ENCODE results near the gene ZNF652.
"Not testable (repeated sequence)": the region's sequence is repeated elsewhere in the genome, so short reads cannot be mapped to it uniquely, and the experiment has no call there.

The ZNF652 gene

GRCh38 chr17:49373115-49373514, 11.1 kb upstream of the ZNF652 start:
- H3K27me3 ChIP-seq (ENCODE audit: control insufficient read depth in 1 of 2, insufficient read depth in 2 of 2, low read length in 2 of 2) = no peaks in the 10 kb centered on the region
- no peaks in the 10 kb centered on the region for H3K36me3 ChIP-seq (ENCODE audit: control insufficient read depth in 1 of 2, insufficient read depth in 2 of 2, low read length in 2 of 2)
- H3K9me3 ChIP-seq (ENCODE audit: control insufficient read depth in 1 of 2, low read length in 2 of 2) = no peaks in the 10 kb centered on the region
- no peak overlapping the region for H3K27ac ChIP-seq (ENCODE audit: low read depth, low read length)
- no peak overlapping the region for H3K9ac ChIP-seq (ENCODE audit: low read depth in 1 of 2, low read length in 2 of 2)
- H3K4me3 ChIP-seq (ENCODE audit: low read depth in 1 of 2, low read length in 2 of 2) = no peak overlapping the region
- H3K4me1 ChIP-seq (ENCODE audit: control insufficient read depth in 1 of 2, insufficient read depth in 2 of 2, low read length in 2 of 2) = no peaks in the 10 kb centered on the region

- Histone ChIP-seq H3K27ac (ENCODE audit: low read depth, low read length) (no peak overlapping the region), H3K27me3 (ENCODE audit: control insufficient read depth in 1 of 2, insufficient read depth in 2 of 2, low read length in 2 of 2) (no peaks in the 10 kb centered on the region), H3K9me3 (ENCODE audit: control insufficient read depth in 1 of 2, low read length in 2 of 2) (no peaks in the 10 kb centered on the region), H3K4me1 (ENCODE audit: control insufficient read depth in 1 of 2, insufficient read depth in 2 of 2, low read length in 2 of 2) (no peaks in the 10 kb centered on the region), H3K36me3 (ENCODE audit: control insufficient read depth in 1 of 2, insufficient read depth in 2 of 2, low read length in 2 of 2) (no peaks in the 10 kb centered on the region), H3K9ac (ENCODE audit: low read depth in 1 of 2, low read length in 2 of 2) (no peak overlapping the region), H3K4me3 (ENCODE audit: low read depth in 1 of 2, low read length in 2 of 2) (no peak overlapping the region)
Observed at GRCh38 chr17:49372425-49372824, 10.4 kb upstream of the ZNF652 start.

GRCh38 chr17:49370971-49371834, 9.2 kb upstream of the ZNF652 start:
- Histone ChIP-seq H3K9ac (ENCODE audit: low read depth in 1 of 2, low read length in 2 of 2) (no peak overlapping the region), H3K27ac (ENCODE audit: low read depth, low read length) (no peak overlapping the region), H3K4me3 (ENCODE audit: low read depth in 1 of 2, low read length in 2 of 2) (no peak overlapping the region), H3K4me1 (ENCODE audit: control insufficient read depth in 1 of 2, insufficient read depth in 2 of 2, low read length in 2 of 2) (no peaks in the 10 kb centered on the region), H3K9me3 (ENCODE audit: control insufficient read depth in 1 of 2, low read length in 2 of 2) (no peaks in the 10 kb centered on the region), H3K27me3 (ENCODE audit: control insufficient read depth in 1 of 2, insufficient read depth in 2 of 2, low read length in 2 of 2) (no peaks in the 10 kb centered on the region), H3K36me3 (ENCODE audit: control insufficient read depth in 1 of 2, insufficient read depth in 2 of 2, low read length in 2 of 2) (no peaks in the 10 kb centered on the region)

GRCh38 chr17:49369760-49370159, 7.7 kb upstream of the ZNF652 start:
- H3K27ac ChIP-seq (ENCODE audit: low read depth, low read length) = no peak overlapping the region
- no peaks in the 10 kb centered on the region for H3K36me3 ChIP-seq (ENCODE audit: control insufficient read depth in 1 of 2, insufficient read depth in 2 of 2, low read length in 2 of 2)
- H3K9ac ChIP-seq (ENCODE audit: low read depth in 1 of 2, low read length in 2 of 2) = no peak overlapping the region
- H3K4me1 ChIP-seq (ENCODE audit: control insufficient read depth in 1 of 2, insufficient read depth in 2 of 2, low read length in 2 of 2) = no peaks in the 10 kb centered on the region
- no peaks in the 10 kb centered on the region for H3K27me3 ChIP-seq (ENCODE audit: control insufficient read depth in 1 of 2, insufficient read depth in 2 of 2, low read length in 2 of 2)
- H3K9me3 ChIP-seq (ENCODE audit: control insufficient read depth in 1 of 2, low read length in 2 of 2) = no peaks in the 10 kb centered on the region
- no peak overlapping the region for H3K4me3 ChIP-seq (ENCODE audit: low read depth in 1 of 2, low read length in 2 of 2)

- H3K27me3 ChIP-seq (ENCODE audit: control insufficient read depth in 1 of 2, insufficient read depth in 2 of 2, low read length in 2 of 2) = no peaks in the 10 kb centered on the region
- no peak overlapping the region for H3K9ac ChIP-seq (ENCODE audit: low read depth in 1 of 2, low read length in 2 of 2)
- no peaks in the 10 kb centered on the region for H3K9me3 ChIP-seq (ENCODE audit: control insufficient read depth in 1 of 2, low read length in 2 of 2)
- no peaks in the 10 kb centered on the region for H3K4me1 ChIP-seq (ENCODE audit: control insufficient read depth in 1 of 2, insufficient read depth in 2 of 2, low read length in 2 of 2)
- H3K4me3 ChIP-seq (ENCODE audit: low read depth in 1 of 2, low read length in 2 of 2) = no peak overlapping the region
- no peaks in the 10 kb centered on the region for H3K36me3 ChIP-seq (ENCODE audit: control insufficient read depth in 1 of 2, insufficient read depth in 2 of 2, low read length in 2 of 2)
- no peak overlapping the region for H3K27ac ChIP-seq (ENCODE audit: low read depth, low read length)
Observed at GRCh38 chr17:49369089-49369488, 7.0 kb upstream of the ZNF652 start.

GRCh38 chr17:49365667-49366066, 3.6 kb upstream of the ZNF652 start:
- Histone ChIP-seq H3K9ac (ENCODE audit: low read depth in 1 of 2, low read length in 2 of 2) (no peak overlapping the region), H3K4me3 (ENCODE audit: low read depth in 1 of 2, low read length in 2 of 2) (no peak overlapping the region), H3K27me3 (ENCODE audit: control insufficient read depth in 1 of 2, insufficient read depth in 2 of 2, low read length in 2 of 2) (no peaks in the 10 kb centered on the region), H3K27ac (ENCODE audit: low read depth, low read length) (no peak overlapping the region), H3K9me3 (ENCODE audit: control insufficient read depth in 1 of 2, low read length in 2 of 2) (no peaks in the 10 kb centered on the region), H3K4me1 (ENCODE audit: control insufficient read depth in 1 of 2, insufficient read depth in 2 of 2, low read length in 2 of 2) (peaks cover under 1 to 13% of the 10 kb centered on the region in 2 donors), H3K36me3 (ENCODE audit: control insufficient read depth in 1 of 2, insufficient read depth in 2 of 2, low read length in 2 of 2) (no peaks in the 10 kb centered on the region)

GRCh38 chr17:49365126-49365525, 3.1 kb upstream of the ZNF652 start:
- H3K4me1 ChIP-seq (ENCODE audit: control insufficient read depth in 1 of 2, insufficient read depth in 2 of 2, low read length in 2 of 2) = peaks cover 6 to 18% of the 10 kb centered on the region in 2 donors
- H3K9ac ChIP-seq (ENCODE audit: low read depth in 1 of 2, low read length in 2 of 2); H3K27ac ChIP-seq (ENCODE audit: low read depth, low read length); H3K27me3 ChIP-seq (ENCODE audit: control insufficient read depth in 1 of 2, insufficient read depth in 2 of 2, low read length in 2 of 2); H3K36me3 ChIP-seq (ENCODE audit: control insufficient read depth in 1 of 2, insufficient read depth in 2 of 2, low read length in 2 of 2); H3K9me3 ChIP-seq (ENCODE audit: control insufficient read depth in 1 of 2, low read length in 2 of 2); H3K4me3 ChIP-seq (ENCODE audit: low read depth in 1 of 2, low read length in 2 of 2): not testable (repeated sequence)

- H3K9me3 ChIP-seq (ENCODE audit: control insufficient read depth in 1 of 2, low read length in 2 of 2) = no peaks in the 10 kb centered on the region
Observed at GRCh38 chr17:49364119-49364518, 2.1 kb upstream of the ZNF652 start.

GRCh38 chr17:49363251-49363650, 1.2 kb upstream of the ZNF652 start:
- no peak overlapping the region for H3K9ac ChIP-seq (ENCODE audit: low read depth in 1 of 2, low read length in 2 of 2)
- peak overlapping the region; percentile 68 to 78 for H3K4me3 ChIP-seq (ENCODE audit: low read depth in 1 of 2, low read length in 2 of 2)
- no peaks in the 10 kb centered on the region for H3K36me3 ChIP-seq (ENCODE audit: control insufficient read depth in 1 of 2, insufficient read depth in 2 of 2, low read length in 2 of 2)
- peaks cover 24 to 36% of the 10 kb centered on the region in 2 donors for H3K4me1 ChIP-seq (ENCODE audit: control insufficient read depth in 1 of 2, insufficient read depth in 2 of 2, low read length in 2 of 2)
- no peak overlapping the region for H3K27ac ChIP-seq (ENCODE audit: low read depth, low read length)
- H3K9me3 ChIP-seq (ENCODE audit: control insufficient read depth in 1 of 2, low read length in 2 of 2) = no peaks in the 10 kb centered on the region
- H3K27me3 ChIP-seq (ENCODE audit: control insufficient read depth in 1 of 2, insufficient read depth in 2 of 2, low read length in 2 of 2) = no peaks in the 10 kb centered on the region

More at GRCh38 chr17:49364119-49364518, 2.1 kb upstream of the ZNF652 start:
- Histone ChIP-seq H3K4me3 (ENCODE audit: low read depth in 1 of 2, low read length in 2 of 2) (no peak overlapping the region), H3K36me3 (ENCODE audit: control insufficient read depth in 1 of 2, insufficient read depth in 2 of 2, low read length in 2 of 2) (no peaks in the 10 kb centered on the region), H3K9ac (ENCODE audit: low read depth in 1 of 2, low read length in 2 of 2) (no peak overlapping the region), H3K27ac (ENCODE audit: low read depth, low read length) (no peak overlapping the region), H3K27me3 (ENCODE audit: control insufficient read depth in 1 of 2, insufficient read depth in 2 of 2, low read length in 2 of 2) (no peaks in the 10 kb centered on the region), H3K4me1 (ENCODE audit: control insufficient read depth in 1 of 2, insufficient read depth in 2 of 2, low read length in 2 of 2) (peaks cover 16 to 28% of the 10 kb centered on the region in 2 donors)

- Histone ChIP-seq H3K9ac (ENCODE audit: low read depth in 1 of 2, low read length in 2 of 2) (peak overlapping the region; percentile 63 to 66), H3K4me3 (ENCODE audit: low read depth in 1 of 2, low read length in 2 of 2) (peak overlapping the region; percentile 68 to 78), H3K9me3 (ENCODE audit: control insufficient read depth in 1 of 2, low read length in 2 of 2) (no peaks in the 10 kb centered on the region), H3K36me3 (ENCODE audit: control insufficient read depth in 1 of 2, insufficient read depth in 2 of 2, low read length in 2 of 2) (no peaks in the 10 kb centered on the region), H3K27me3 (ENCODE audit: control insufficient read depth in 1 of 2, insufficient read depth in 2 of 2, low read length in 2 of 2) (no peaks in the 10 kb centered on the region), H3K27ac (ENCODE audit: low read depth, low read length) (peak overlapping the region; percentile 11), H3K4me1 (ENCODE audit: control insufficient read depth in 1 of 2, insufficient read depth in 2 of 2, low read length in 2 of 2) (peaks cover 30 to 41% of the 10 kb centered on the region in 2 donors)
Observed at GRCh38 chr17:49362723-49363117, 670 bp upstream of the ZNF652 start.
